ENCODE results near the gene RPA4.

GRCh38 chrX:96907516-96908272, 24.0 kb downstream of the RPA4 start:
- TF ChIP-seq CTCF (optimal IDR thresholded peaks at IDR 0.05 in 1 of 3, IDR thresholded peaks at IDR 0.05 in 1 of 3, conservative IDR thresholded peaks at IDR 0.05 in 1 of 3; ENCODE audit: extremely low read depth in 1 of 3, insufficient read depth in 2 of 3, low read length in 3 of 3) (no peak), EZH2 (IDR thresholded peaks at IDR 0.05; ENCODE audit: low read length) (no peak)

Measured in keratinocyte (primary cell).